Heart left ventricle (tissue), 13 donors: ENCODE data around the gene EVL.

Source experiments
- POLR2A ChIP-seq, 2 donors: fragments of 450-650 bp; IDR thresholded peaks; one replicate each; pipeline ENCODE4 v1.6.1; 2017; ENCODE audit warnings: antibody characterized with exemption in 2 of 2, mild to moderate bottlenecking in 2 of 2, moderate library complexity in 2 of 2
- TF ChIP-seq, protein P1 (sequence below), 12 donors: fragments of 200-600 bp; sonication (generic) in 4 of 12; IDR thresholded peaks; one replicate each; pipeline versions ENCODE4 v1.5.0 to v1.8.0; 2018 to 2022; ENCODE audit warnings: antibody characterized with exemption in 12 of 12, mild to moderate bottlenecking in 5 of 12
- donor health status: ischemic (EF 13 %, LVEDD 7.1; RV severe dilation, severe dysfunction).
- donor health status: DM: no; HTN: yes; CAD: no.
- donor health status: DM: no; HTN: no; CAD: no.
- donor health status: ischemic (EF 25% LVEDD 6.9; RV normal size, moderate dysfunction).
- donor health status: ischemic (EF 25% LVEDD 5.7; RV mildly dilated, moderate dysfunction).
- donor health status: ischemic (EF 35%, LVEDD 5.7; RV mildly dilated, moderate dysfunction).
- donor health status: nonischemic (EF 11% LVEDD 7.7; RV severe dilation, severe dysfunction).
- donor health status: DM: yes; HTN: yes; CAD: no.
- donor health status: PGD.
- donor health status: ischemic (EF 29% LVEDD 5.4; RV normal size, mild dysfunction).
- donor health status: nonischemic (EF 23%, LVEDD 6.1; RV moderate dilation, normal function).

DNA sequence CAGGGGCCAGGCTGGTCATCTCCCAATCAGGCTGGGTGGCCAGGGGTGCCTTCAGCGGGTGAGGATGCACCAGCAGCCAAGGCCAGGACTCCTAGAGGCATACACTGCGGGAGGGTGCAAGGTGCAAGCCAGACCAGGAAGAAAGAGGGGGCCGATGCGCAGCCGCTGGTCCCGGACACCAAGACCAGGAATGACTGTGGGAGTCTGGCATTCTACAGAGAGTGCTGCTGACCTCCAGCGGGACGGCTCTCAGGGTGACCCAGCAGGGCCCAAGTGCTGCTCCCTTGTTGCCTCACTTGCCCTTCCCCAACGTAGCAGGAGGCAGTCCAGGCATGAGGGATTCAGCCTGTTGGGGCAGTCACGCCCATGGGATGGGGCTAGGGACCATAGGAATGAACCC lies 58.4 kb downstream of the EVL start:
- TF ChIP-seq, protein P1, sequence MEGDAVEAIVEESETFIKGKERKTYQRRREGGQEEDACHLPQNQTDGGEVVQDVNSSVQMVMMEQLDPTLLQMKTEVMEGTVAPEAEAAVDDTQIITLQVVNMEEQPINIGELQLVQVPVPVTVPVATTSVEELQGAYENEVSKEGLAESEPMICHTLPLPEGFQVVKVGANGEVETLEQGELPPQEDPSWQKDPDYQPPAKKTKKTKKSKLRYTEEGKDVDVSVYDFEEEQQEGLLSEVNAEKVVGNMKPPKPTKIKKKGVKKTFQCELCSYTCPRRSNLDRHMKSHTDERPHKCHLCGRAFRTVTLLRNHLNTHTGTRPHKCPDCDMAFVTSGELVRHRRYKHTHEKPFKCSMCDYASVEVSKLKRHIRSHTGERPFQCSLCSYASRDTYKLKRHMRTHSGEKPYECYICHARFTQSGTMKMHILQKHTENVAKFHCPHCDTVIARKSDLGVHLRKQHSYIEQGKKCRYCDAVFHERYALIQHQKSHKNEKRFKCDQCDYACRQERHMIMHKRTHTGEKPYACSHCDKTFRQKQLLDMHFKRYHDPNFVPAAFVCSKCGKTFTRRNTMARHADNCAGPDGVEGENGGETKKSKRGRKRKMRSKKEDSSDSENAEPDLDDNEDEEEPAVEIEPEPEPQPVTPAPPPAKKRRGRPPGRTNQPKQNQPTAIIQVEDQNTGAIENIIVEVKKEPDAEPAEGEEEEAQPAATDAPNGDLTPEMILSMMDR (IDR thresholded peaks at IDR 0.05): no peak
- no peak for TF ChIP-seq POLR2A (IDR thresholded peaks at IDR 0.05)
